GM12864 (cell line): ENCODE measurements around the gene OR14I1.

Experiments used
- DNase-seq: peaks from one replicate; pipeline ENCODE4 v3.0.0-alpha.2; 2011; ENCODE audit warnings: low read depth
- H3K4me3 ChIP-seq: 2 replicates; pipeline ENCODE4 v1.5.1; 2011; ENCODE audit warnings: mild to moderate bottlenecking, low read depth, low read length, control low read depth
- TF ChIP-seq, protein P1 (sequence below): IDR thresholded peaks from 2 replicates; pipeline ENCODE4 v1.5.1; 2011; ENCODE audit warnings: low read depth, mild to moderate bottlenecking, moderate library complexity, low read length, control low read depth, inconsistent platforms; ENCODE audit errors: missing control alignments

The OR14I1 gene

DNA sequence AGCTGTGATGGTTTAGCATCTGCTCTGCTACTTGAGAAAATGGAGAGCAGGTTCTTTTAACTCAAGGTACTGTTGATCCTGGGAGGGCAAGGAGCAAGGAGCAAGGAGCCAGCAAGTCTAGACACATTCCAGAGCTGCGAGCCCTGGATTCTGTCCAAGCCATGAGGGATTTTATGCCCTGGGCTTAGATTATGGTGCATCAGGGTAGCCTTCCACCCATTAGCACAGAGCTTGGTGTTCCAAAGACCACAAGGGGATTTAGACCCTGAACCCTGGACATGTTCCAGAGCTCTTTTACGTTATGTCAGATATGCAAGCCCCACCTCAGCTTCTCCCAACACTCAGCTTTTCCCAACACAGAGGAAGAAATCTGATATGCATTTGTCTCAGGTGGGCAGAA, 2.0 kb upstream of the OR14I1 start:
- DNase-seq = no peak
- H3K4me3 ChIP-seq = no peak overlapping the region
- TF ChIP-seq, protein P1, sequence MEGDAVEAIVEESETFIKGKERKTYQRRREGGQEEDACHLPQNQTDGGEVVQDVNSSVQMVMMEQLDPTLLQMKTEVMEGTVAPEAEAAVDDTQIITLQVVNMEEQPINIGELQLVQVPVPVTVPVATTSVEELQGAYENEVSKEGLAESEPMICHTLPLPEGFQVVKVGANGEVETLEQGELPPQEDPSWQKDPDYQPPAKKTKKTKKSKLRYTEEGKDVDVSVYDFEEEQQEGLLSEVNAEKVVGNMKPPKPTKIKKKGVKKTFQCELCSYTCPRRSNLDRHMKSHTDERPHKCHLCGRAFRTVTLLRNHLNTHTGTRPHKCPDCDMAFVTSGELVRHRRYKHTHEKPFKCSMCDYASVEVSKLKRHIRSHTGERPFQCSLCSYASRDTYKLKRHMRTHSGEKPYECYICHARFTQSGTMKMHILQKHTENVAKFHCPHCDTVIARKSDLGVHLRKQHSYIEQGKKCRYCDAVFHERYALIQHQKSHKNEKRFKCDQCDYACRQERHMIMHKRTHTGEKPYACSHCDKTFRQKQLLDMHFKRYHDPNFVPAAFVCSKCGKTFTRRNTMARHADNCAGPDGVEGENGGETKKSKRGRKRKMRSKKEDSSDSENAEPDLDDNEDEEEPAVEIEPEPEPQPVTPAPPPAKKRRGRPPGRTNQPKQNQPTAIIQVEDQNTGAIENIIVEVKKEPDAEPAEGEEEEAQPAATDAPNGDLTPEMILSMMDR = no peak

DNA sequence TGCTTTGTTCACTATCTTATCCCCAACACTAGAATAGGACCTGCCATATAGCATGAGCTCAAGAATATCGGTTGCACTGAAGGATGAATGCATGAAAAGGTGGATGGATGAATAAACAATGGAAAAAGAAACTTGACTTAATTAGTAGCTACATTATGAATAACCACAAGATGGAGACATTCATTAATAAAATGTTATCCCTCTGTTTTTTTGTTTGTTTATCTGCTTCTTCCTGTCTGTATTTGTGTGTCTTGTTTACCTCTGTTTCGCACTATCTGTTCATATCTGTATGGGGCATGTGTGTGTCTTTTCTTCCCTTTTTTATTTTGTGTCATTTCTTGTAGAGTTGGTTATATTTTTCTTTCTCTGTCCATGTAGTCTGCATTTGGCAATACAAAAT, 1.1 kb upstream of the OR14I1 start:
- no peak for DNase-seq
- H3K4me3 ChIP-seq = no peak overlapping the region
- TF ChIP-seq, protein P1 = no peak

DNA sequence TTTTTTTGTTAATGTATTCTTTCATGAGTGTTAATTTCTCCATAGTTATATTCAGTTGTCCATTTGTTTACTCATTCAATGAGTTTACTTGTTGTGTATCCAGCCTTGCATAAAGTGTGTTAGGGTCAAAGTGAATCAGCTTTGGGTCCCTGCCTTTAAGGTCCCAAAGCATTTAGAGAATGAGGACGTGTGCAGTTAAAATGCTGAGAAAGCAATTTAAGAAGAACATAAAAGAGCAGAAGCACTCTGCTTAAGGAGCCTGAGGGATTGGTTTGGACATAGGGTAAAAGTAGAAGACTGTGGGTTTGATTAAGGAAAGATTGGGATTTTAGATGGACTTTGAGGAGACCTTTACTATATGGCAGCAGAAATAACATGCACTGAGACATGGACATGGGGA, 3.5 kb downstream of the OR14I1 start:
- TF ChIP-seq, protein P1 = no peak
- no peak for DNase-seq
- H3K4me3 ChIP-seq = no peak overlapping the region

DNA sequence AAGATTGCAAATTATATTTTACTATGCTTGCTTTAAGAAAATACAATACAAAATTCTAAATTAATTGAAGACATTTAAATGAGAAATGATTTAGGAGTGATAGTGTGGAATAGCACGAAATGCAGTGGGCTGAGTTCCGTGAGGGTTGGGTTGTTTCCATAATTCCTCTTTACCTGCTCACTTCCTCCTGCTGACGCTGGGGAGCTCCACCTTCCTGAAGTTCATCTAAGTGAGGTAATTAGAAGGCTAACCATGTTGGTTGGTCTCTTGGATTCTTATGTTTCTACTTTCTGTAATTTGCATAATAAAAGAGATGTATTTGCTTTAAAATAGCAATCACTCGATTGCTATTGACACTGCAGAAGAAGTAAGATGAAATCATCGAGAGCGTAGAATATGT, 4.7 kb downstream of the OR14I1 start:
- no peak for DNase-seq
- no peak overlapping the region for H3K4me3 ChIP-seq
- TF ChIP-seq, protein P1 = no peak

DNA sequence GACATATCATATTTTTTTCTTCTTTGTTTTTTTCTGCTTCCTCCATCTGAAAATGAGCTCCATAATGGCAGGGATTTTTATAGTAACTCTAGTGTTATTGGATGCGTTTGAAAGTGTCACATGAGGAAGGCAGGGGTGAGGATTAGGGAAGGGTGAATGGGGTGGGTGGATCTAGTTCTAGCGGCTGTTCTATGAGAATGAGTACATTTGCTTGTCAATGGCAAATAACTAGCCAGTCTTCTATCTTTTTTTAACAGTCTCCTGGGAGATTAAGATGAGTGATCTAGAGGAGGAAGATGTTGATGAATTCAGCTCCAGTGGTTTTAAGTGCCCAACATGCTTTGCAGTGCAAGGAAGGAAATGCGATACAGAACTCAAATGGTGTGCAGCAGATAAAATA, 5.8 kb downstream of the OR14I1 start:
- H3K4me3 ChIP-seq = no peak overlapping the region
- TF ChIP-seq, protein P1 = no peak
- no peak for DNase-seq

DNA sequence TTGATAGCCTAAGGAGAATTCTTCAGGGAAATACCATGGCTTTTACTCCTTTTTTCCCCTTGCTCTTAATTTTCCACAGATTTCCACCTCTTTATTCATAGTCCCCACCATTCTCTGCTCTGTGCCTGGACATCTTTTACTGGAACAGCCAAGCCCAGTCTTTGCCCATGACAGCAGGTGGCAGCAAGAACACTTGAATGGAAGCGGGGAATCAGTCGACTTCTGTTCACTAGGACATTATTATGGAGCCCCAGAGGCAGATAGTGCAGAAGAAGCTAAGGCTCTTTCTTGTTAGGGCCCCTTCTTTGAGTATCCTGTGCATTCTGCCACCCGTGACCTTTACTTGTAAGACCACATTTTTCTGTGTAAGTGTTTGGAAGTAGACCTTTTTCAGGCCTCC, 6.3 kb downstream of the OR14I1 start:
- TF ChIP-seq, protein P1 = peak; percentile 34
- peak; percentile 18 for DNase-seq

DNA sequence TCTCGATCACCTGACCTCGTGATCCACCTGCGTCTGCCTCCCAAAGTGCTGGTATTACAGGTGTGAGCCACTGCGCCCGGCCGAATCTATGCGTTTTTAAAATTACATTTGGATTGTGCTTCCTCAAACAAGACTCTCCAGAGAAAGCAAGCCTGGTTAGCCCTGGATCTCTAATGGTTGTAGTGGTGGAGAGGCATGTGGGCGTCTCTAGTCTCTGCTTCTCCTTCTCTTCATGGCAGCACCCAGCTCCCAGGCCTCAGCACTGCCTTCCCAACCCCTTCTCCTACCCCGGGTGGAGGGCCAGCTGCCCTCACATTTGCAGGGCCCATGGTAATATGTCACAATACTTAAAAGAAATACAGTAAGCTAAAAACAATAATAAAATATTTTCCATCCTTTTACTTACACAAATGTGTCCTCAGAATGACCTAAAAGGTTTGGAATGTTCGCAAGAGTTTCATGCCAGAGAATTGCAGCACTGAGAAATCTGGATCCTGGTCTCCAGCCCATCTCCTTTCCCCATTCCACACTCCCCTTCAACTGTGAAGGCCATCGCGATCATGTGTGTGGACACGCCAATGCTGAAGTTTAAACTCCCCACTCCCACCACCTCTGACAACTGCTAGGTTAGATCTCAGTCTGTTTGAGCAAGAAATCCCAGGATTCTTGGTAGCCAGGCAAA, 7.0 kb downstream of the OR14I1 start:
- TF ChIP-seq, protein P1 = no peak
- H3K4me3 ChIP-seq = no peak overlapping the region
- no peak for DNase-seq

More for the DNA sequence above, 6.3 kb downstream of the OR14I1 start:
- no peak overlapping the region for H3K4me3 ChIP-seq
